Transverse colon (tissue), 4 donors: ENCODE results near the gene ALDH1A2. TPM values are rescaled to one million over a fixed set of nuclear protein-coding genes. Genes with fewer than 3 reads are reported as not detected.
A peak's percentile ranks its signal among the peaks of the same experiment; 100 is the strongest.
"Not testable (repeated sequence)": the region's sequence is repeated elsewhere in the genome, so short reads cannot be mapped to it uniquely, and the experiment has no call there.

Experiments
- DNase-seq: peaks from one replicate; pipeline ENCODE4 v3.0.0-alpha.2; 2019
- H3K27ac ChIP-seq, 4 donors: fragments of 200-600 bp; sonication (generic); 2 replicates each; pipeline ENCODE4 v1.5.1; 2016 to 2018; ENCODE audit warnings: inconsistent platforms in 4 of 4
- H3K27me3 ChIP-seq: fragments of 200-600 bp; sonication (generic); 2 replicates; pipeline ENCODE4 v1.5.1; 2017; ENCODE audit warnings: inconsistent platforms
- H3K36me3 ChIP-seq, 4 donors: fragments of 200-600 bp; sonication (generic); 2 replicates each; pipeline ENCODE4 v1.5.1; 2017 to 2019; ENCODE audit warnings: inconsistent platforms in 4 of 4
- H3K4me1 ChIP-seq, 4 donors: fragments of 200-600 bp; sonication (generic); 2 replicates each; pipeline ENCODE4 v1.5.1; 2017 to 2020; ENCODE audit warnings: inconsistent platforms in 4 of 4
- H3K4me3 ChIP-seq, 4 donors: fragments of 200-600 bp; sonication (generic); 1 replicate in 1 of 4; 2 replicates in 3 of 4; pipeline versions ENCODE4 v1.5.1 to v1.6.1; 2017 to 2019; ENCODE audit warnings: inconsistent platforms in 4 of 4
- H3K9me3 ChIP-seq, 2 donors: fragments of 200-600 bp; sonication (generic); 2 replicates each; pipeline ENCODE4 v1.5.1; 2017 to 2019; ENCODE audit warnings: inconsistent platforms in 2 of 2
- EP300 ChIP-seq: sonication (generic); formaldehyde crosslinking; IDR thresholded peaks from one replicate; pipeline ENCODE4 v1.6.1; 2017; ENCODE audit warnings: antibody characterized with exemption, low read depth
- POLR2A ChIP-seq: fragments of 450-650 bp; IDR thresholded peaks from one replicate; pipeline ENCODE4 v1.6.1; 2016; ENCODE audit warnings: antibody characterized with exemption, mild to moderate bottlenecking, moderate library complexity
- POLR2AphosphoS5 ChIP-seq, 3 donors: sonication (generic); formaldehyde crosslinking; IDR thresholded peaks; one replicate each; pipeline ENCODE4 v1.6.1; 2016; ENCODE audit warnings: antibody characterized with exemption in 3 of 3
- WGBS, 2 donors: methylation state at CpG; one replicate each; pipeline ENCODE4 v1.1.5; 2018; ENCODE audit warnings: low coverage in 1 of 2; 5-methylcytosine and 5-hydroxymethylcytosine counted together
- in situ Hi-C, 4 donors: fragments of 200-750 bp; cut with MboI; loops; one replicate each; pipeline versions ENCODE4 v1.15.0 to v1.15.1; 2017; ENCODE audit warnings: low sequenced_read_pairs in 3 of 4, low pct_ligation_motif_present in 1 of 4, low pct_unique_long_range_greater_than_20kb in 1 of 4
- intact Hi-C: fragments of 100-400 bp; cut with DNase I; formaldehyde crosslinking; loops from one replicate; pipeline ENCODE4 v1.15.1; 2023; ENCODE audit warnings: low total_unique reads
- total RNA-seq, 4 donors: library from RNA; depleted of rRNA; stranded (reverse); fragments of >200 nt; gene quantifications; one replicate each; pipeline ENCODE4 v1.1.0, GENCODE V29; 2016
- TF ChIP-seq, protein P1 (sequence below), 5 experiments: fragments of 200-600 bp in 3 of 5; fragments of 450-650 bp in 2 of 5; sonication (generic) in 3 of 5; IDR thresholded peaks; 1 replicate in 2 of 5; 2 replicates in 3 of 5; pipeline ENCODE4 v1.5.1; 2016 to 2017; ENCODE audit warnings: antibody characterized with exemption in 5 of 5, inconsistent platforms in 3 of 5, mild to moderate bottlenecking in 2 of 5, moderate library complexity in 1 of 5

ALDH1A2 gene
- 1 to 10 TPM in 2 of 4 donors, under 1 TPM in 1, not detected in 1; 0.68 to 4.9 (median 1.7) TPM for total RNA-seq

- peaks cover 81% of the 10 kb centered on the region for H3K27me3 ChIP-seq
- in situ Hi-C loops (loop anchor here (5.0 to 25.0 kb wide), 6 partner anchors 198 to 428 kb away; no protein-coding TSS in a partner anchor), intact Hi-C loops (loop anchor here (10.0 kb wide), 1 partner anchor 201 kb away; no protein-coding TSS in a partner anchor)
- H3K27ac ChIP-seq = no peak within 1 kb of the TSS
- 24% methylated on average over 42 of the region's 75 CpGs; no CpG with 5 or more reads in 1 of the 2 donors for WGBS, 2 donors
- peak within 1 kb of the TSS; percentile 27 to 66 (median 36) for H3K4me3 ChIP-seq
- peaks cover 3 to 18% (median 13%) of the 10 kb centered on the region in 4 donors for H3K4me1 ChIP-seq
- DNase-seq = peak; percentile 8
- TF ChIP-seq EP300 = no peak
- TF ChIP-seq, protein P1, sequence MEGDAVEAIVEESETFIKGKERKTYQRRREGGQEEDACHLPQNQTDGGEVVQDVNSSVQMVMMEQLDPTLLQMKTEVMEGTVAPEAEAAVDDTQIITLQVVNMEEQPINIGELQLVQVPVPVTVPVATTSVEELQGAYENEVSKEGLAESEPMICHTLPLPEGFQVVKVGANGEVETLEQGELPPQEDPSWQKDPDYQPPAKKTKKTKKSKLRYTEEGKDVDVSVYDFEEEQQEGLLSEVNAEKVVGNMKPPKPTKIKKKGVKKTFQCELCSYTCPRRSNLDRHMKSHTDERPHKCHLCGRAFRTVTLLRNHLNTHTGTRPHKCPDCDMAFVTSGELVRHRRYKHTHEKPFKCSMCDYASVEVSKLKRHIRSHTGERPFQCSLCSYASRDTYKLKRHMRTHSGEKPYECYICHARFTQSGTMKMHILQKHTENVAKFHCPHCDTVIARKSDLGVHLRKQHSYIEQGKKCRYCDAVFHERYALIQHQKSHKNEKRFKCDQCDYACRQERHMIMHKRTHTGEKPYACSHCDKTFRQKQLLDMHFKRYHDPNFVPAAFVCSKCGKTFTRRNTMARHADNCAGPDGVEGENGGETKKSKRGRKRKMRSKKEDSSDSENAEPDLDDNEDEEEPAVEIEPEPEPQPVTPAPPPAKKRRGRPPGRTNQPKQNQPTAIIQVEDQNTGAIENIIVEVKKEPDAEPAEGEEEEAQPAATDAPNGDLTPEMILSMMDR (IDR thresholded peaks at IDR 0.05) = no peak
- TF ChIP-seq POLR2A = no peak
- no peak for TF ChIP-seq POLR2AphosphoS5 (IDR thresholded peaks at IDR 0.05)
- H3K36me3 ChIP-seq = no peaks in the 10 kb centered on the region
- H3K9me3 ChIP-seq = no peaks in the 10 kb centered on the region
Observed at GRCh38 chr15:58065445-58066041, at the start of gene ALDH1A2. Gene ALDH1A2 (minus strand): TSS chr15:58065711. CDS start chr15:58065650, 61 bp downstream.

DNA sequence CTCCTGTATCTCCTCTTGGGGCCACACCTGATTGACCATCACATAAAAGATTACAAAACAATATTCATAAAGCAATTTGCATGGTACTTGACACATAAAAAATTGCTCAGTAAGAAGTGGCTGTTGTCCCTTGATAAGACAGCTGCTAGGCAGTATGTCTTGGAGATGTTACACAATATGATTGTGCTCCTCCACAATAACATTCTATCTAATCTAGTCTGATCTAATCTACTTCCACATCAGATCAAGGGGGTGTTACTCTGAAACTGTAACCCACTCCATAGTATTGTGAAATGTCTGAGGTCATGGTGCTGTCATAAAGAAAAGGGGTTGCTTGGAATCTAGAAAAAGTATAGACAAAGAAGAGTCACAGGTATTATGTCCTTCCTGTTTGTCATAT, 49.3 kb upstream of the ALDH1A2 start:
- intact Hi-C loops = no loop called here
- in situ Hi-C loops = no loop called here

GRCh38 chr15:58114388-58114787, 48.9 kb upstream of the ALDH1A2 start:
- Histone ChIP-seq H3K27ac (no peak overlapping the region), H3K27me3 (peaks cover 20% of the 10 kb centered on the region), H3K4me3 (no peak overlapping the region), H3K4me1 (no peaks in the 10 kb centered on the region), H3K36me3 (no peaks in the 10 kb centered on the region), H3K9me3 (no peaks in the 10 kb centered on the region)
- TF ChIP-seq EP300 = no peak
- TF ChIP-seq, protein P1 (IDR thresholded peaks at IDR 0.05) = no peak
- no peak for TF ChIP-seq POLR2A
- no peak for TF ChIP-seq POLR2AphosphoS5 (IDR thresholded peaks at IDR 0.05)
- in situ Hi-C loops = no loop called here
- WGBS, 2 donors = 66% methylated on average over 3 of the region's 3 CpGs
- no peak for DNase-seq
- intact Hi-C loops = no loop called here

More for the DNA sequence above, 49.3 kb upstream of the ALDH1A2 start:
- H3K9me3 ChIP-seq = no peaks in the 10 kb centered on the region
- peaks cover 20% of the 10 kb centered on the region for H3K27me3 ChIP-seq
- TF ChIP-seq POLR2AphosphoS5 (IDR thresholded peaks at IDR 0.05) (no peak), POLR2A (no peak), EP300 (no peak)
- TF ChIP-seq, protein P1 (IDR thresholded peaks at IDR 0.05) = no peak
- no peak overlapping the region for H3K27ac ChIP-seq
- H3K4me3 ChIP-seq = no peak overlapping the region
- no peak for DNase-seq
- H3K36me3 ChIP-seq = no peaks in the 10 kb centered on the region
- no peaks in the 10 kb centered on the region for H3K4me1 ChIP-seq

DNA sequence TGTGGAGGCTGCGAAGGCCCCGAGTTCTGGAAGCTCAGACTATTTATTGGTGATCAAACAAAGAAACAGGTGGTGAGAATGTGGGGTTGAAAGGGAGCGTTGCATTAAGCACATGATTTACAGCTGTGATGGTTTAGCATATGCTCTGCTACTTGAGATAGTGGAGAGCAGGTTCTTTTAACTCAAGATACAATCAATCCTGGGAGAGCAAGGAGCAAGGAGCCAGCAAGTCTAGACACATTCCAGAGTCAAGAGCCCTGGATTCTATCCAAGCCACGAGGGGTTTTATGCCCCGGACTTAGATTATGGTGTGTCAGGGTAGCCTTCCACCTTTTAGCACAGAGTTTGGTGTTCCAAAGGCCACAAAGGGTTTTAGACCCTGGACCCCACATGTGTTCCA, 47.8 kb upstream of the ALDH1A2 start:
- H3K4me1 ChIP-seq, H3K9me3 ChIP-seq, in situ Hi-C loops, intact Hi-C loops, H3K36me3 ChIP-seq, DNase-seq, H3K27ac ChIP-seq, H3K4me3 ChIP-seq: not testable (repeated sequence)
- whole genome bisulfite sequencing, 2 donors = 39 to 44% methylated on average over 3 to 5 of the region's 5 CpGs
- H3K27me3 ChIP-seq = peaks cover 20% of the 10 kb centered on the region

GRCh38 chr15:58111718-58112104, 46.2 kb upstream of the ALDH1A2 start:
- no peak for TF ChIP-seq POLR2A
- TF ChIP-seq POLR2AphosphoS5 (IDR thresholded peaks at IDR 0.05) = no peak
- TF ChIP-seq, protein P1 (IDR thresholded peaks at IDR 0.05) = no peak
- TF ChIP-seq EP300 = no peak
- Histone ChIP-seq H3K9me3 (no peaks in the 10 kb centered on the region), H3K4me1 (no peaks in the 10 kb centered on the region), H3K4me3 (no peak overlapping the region), H3K27ac (no peak overlapping the region), H3K27me3 (peaks cover 20% of the 10 kb centered on the region), H3K36me3 (no peaks in the 10 kb centered on the region)
- WGBS, 2 donors = 89 to 98% methylated on average over 5 of the region's 5 CpGs
- intact Hi-C loops (no loop called here), in situ Hi-C loops (no loop called here)
- DNase-seq = no peak
